HG03571 (cell line): ENCODE measurements around the gene LRG1.

ENCODE experiments used
- ATAC-seq: cut with Tn5 transposase; IDR thresholded peaks from one replicate; pipeline ENCODE4 v1.9.1; 2021; ENCODE audit not compliant: unreplicated experiment

LRG1 gene

DNA sequence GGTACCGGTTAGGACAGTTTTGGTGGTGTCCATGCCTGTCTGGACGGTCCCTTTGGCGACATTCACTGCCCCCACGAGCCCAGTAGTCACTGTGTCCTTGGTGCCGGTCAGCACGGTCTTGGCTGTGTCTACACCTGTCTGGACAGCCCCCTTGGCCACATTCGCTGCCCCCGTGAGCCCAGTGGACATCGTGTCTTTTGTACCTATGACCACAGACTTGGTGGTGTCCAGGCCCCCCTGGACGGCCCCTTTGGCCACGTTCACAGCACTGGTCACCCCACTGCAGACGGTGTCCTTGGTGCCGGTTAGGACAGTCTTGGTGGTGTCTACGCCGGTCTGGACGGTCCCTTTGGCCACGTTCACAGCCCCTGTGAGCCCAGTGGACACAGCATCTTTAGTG, 27.8 kb downstream of the LRG1 start:
- no peak for ATAC-seq

DNA sequence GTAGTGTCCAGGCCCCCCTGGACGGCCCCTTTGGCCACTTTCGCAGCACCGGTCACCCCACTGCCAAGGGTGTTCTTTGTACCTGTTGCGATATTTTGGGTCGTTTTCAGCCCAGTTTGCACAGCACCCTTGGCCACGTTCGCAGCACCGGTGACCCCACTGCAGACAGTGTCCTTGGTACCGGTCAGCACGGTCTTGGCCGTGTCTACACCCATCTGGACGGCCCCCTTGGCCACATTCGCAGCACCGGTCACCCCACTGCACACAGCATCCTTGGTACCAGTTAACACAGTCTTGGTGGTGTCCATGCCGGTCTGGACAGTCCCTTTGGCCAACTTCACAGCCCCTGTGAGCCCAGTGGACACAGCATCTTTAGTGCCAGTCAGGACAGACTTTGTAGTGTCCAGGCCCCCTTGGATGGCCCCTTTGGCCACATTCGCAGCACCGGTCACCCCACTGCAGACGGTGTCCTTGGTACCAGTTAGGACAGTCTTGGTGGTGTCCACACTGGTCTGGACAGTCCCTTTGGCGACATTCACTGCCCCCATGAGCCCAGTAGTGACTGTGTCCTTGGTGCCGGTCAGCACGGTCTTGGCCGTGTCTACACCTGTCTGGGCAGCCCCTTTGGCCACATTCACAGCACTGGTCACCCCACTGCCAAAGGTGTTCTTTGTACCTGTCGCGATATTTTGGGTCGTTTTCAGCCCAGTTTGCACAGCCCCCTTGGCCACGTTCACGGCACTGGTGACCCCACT, 28.4 kb downstream of the LRG1 start:
- ATAC-seq, result no peak

DNA sequence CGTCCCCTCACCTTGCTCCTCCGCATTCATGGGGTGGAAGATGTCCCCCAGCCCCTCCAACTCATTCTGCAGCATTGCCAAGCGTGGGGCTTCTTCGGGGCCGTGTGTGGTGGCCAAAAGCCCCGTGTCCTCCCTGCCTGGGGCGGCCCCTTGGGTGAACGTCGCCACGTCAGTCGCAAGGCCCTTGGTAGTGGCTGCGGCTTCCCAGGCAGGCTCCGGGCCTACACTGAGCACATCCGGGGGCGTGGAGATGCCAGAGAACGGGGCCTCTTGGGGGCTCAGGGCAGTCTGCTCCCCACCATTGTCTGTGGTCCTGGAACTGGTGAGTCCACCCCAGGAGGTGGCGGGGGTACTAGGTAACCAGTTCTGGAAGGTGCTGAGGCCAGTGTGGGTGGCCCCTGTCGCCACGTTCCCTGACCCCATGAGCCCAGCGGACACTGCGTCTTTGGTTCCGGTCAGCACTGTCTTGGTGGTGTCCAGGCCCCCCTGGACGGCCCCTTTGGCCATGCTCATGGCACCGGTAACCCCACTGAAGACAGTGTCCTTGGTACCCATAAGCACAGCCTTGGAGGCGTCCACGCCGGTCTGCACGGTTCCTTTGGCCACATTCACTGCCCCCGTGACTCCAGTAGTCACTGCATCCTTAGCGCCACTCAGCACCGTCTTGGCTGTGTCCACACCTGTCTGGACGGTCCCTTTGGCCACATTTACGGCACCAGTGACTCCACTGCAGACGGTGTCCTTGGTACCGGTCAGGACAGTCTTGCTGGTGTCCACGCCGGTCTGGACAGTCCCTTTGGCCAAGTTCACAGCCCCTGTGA, 29.2 kb downstream of the LRG1 start:
- no peak for ATAC-seq

DNA sequence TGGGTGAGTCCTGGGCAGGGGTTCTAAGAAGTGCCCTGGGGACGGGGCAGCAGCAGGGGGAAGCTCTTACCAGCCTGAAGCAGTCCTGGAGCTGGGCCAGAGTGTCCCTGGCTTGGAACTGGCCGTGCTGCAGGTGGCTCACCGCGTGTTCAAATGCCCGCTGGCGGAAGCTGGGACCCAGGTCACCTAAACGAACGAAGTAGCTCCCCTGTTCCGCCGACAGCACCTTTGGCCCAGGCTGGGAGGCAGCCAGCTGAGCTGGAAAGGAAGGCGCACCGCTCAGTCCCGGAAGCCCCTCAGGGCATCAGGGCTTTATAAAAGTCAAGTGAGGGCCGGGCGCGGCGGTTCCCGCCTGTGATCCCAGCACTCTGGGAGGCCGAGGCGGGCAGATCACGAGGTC, 31.1 kb downstream of the LRG1 start:
- no peak for ATAC-seq

DNA sequence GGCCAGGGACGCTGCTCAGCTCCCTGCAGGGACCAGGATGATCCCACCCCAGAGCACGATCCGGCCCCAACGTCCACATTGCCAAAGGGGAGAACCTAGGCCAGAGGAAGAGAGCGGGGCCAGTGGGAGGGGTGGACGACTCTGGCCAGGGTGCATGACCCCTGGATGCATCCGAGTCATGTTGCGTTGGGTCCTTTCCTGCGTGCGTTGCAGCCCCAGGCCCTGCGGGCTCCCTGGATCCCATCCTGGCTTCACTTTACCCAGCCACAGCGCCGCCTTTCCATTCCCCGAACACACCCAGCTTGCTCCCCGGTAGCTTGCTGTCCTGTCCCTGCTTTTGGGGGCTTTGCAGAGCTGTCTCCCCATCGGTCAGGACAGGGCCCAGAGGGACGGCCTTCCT, 32.0 kb downstream of the LRG1 start:
- ATAC-seq, result no peak

DNA sequence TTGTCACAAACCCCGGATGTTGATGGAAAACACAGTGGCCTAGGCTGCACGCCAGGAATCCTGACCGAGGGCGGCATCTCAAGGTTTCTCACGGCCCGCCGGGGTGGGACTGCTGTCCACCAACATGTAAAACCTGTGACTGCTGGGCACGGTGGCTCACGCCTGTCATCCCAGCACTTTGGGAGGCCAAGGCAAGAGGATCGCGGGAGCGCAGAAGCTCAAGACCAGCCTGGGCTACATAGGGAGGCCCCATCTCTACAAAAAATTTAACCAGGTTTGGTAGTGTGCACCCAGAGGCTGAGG, 32.7 kb downstream of the LRG1 start:
- no peak for ATAC-seq

DNA sequence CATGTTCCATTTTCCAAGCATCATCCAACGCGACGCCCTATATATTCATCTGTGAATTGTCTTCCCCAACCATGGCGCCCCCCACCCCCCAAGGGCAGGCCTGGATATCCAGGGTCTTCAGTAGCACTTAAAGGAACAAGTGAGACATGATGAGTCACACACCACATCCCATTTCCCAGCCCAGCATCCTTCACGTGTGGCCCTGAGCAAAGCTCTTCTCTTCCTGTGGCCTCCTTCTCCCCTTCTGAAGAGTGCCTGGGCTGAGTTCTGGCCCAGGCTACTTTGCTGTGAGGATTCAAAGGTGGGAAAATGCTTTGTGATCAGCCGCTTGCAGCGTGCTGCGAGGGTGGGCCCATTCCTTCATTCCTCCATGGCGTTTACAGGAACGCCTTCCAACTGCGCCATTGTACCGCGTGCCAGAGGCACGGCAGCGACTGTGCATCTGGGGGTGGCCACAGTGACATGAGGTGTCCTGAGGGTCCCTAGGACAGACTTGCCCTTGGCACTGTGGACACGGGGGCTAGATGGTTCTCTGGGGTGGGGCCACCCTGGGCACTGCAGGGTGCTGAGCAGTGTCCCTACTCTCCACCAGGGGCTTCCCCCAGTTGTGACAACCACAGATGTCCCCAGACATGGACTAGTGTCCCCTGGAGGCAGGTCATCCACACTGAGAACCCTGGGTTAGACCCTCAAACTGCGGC, 33.2 kb downstream of the LRG1 start:
- no peak for ATAC-seq

DNA sequence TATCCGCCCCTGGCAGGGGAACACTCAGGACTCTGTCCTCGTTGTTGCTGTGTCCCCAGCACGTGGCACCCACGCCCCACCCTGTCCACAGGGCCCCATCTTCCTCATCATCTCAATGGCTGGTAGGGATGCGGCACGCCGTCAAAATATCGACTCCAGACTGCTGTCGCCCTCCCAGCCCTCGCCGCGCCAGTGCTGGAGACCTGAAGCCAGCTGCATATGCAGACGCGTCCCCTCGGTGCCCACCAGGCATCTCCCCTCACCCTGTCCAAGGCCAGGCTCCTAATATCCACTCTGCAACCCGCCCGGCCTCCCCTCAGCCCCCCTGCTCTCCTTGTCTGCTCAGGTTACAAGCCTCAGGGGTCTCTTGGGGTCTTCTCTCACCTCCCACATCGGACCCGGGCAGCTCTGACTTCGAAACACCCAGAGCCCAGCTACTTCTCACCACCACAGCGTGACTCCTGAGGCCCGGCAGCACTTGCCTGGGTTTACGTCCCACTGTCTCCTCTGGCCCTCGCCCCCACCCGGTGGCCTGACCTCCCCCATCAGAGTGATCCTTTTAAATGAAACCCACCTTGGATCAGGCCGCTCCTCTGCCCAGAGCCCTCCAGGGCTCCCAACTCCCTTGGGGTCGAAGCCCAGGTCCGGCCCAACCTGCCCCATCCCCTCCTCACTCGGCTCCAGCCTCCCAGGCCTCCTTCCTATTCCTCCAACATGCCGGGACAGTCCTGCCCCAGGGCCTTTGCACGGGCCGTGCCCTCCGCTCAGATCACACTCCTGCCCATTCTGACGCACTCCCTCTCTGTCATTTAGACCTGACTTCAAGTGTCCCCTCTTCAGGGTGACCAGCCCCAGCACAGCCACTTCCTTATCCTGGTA, 34.0 kb downstream of the LRG1 start:
- no peak for ATAC-seq

DNA sequence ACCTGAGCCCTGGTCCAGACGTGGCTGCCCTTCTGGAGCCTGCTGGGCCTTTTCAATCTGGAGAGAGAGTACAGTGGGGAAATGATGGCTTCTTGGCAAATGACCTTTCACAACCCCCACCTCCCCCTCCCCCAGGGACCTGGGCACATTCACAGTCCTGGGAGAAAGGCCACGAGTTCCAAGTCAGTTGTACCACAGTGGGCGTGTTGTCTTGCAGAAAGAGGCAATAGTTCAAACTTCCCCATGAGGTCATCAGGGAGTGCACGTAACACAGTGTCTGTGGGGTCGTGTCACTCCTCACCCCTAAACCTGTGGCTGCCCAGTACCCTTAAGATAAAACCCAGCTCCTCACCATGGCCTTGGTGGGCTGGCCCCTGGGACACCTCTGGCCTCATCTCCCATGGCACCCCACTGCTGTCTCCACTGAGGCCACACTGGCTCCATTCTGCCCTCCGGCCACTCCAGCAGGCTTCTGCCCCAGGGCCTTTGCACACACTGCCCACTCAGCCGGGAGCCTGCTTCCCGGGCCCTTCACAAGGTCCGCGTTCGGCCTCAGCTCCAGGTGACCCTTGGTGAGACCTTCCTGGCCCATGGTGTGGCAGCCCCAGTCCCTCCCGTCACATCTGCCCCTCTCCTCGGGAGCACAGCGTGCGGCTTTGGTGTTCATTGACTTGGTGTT, 34.8 kb downstream of the LRG1 start:
- no peak for ATAC-seq

DNA sequence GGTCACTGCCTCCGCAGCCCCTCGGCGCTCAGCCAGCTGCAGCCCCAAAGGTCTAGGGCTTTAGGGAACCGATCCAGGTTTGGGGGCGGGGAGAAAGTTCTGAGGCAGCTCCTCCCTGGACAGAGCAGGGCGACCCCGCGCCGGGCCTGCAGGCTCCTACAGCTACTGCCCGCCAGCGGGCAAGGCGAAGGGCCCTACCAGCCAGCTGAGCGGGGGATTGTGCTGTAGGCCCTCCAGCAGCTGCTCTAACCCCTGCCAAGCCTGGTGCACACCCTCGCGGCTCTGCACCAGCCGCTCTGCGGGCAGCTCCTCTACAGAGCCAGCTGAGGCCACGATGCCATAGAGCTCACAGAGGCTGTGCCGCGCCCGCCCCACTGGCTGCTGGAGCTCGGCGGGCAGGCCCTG, 35.5 kb downstream of the LRG1 start:
- ATAC-seq, result no peak

DNA sequence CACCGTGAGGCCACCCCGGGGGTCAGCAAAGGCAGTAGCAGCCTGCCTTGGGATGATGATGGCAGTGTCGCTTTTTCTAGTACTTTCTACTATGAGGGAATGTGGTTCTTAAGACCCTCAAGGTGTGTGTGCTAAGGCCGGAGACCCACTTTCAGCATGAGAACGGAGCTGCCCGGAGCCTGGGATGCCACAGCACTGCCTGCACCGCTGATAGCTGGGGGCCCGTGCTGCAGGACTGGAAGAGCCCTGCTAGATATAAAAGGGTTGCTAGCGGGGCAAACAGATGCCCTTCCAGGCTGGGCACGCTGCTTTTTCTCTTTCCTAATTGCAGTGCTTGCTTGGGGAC, 36.0 kb downstream of the LRG1 start:
- ATAC-seq, result no peak

DNA sequence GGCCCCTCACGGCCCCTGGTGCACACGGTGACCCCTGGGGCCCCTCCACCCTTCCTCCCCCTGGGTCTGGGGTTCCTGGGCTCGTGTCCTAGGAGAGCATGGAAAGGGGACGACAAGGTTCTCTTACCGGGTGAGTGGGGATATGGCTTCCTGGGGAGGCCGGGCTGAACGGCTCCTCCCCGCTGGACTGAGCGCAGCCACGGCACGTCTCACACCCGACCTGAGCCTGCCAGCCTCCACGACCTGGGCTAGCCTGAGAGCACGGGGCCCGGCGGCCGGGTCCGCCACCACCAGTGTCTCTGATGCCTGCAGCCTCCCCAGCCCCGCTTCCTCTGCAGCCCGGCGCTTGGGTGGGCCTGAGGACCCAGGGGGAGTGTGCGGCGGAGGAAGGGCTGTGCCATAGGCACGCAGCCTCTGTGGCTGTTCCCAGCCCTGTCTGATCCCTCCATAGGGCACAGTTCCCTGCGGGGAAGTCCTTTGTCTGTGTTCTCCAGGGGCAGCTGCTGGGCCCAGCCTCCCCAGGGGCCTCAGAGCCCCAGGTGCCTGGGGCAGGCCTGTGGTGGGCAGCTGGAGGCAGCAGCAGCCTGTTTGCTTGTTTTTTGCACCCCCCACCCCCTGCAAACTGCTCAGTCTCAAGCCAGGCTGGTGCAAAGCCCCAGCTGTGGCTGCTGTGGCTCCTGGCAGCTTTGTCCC, 36.6 kb downstream of the LRG1 start:
- ATAC-seq, result no peak

DNA sequence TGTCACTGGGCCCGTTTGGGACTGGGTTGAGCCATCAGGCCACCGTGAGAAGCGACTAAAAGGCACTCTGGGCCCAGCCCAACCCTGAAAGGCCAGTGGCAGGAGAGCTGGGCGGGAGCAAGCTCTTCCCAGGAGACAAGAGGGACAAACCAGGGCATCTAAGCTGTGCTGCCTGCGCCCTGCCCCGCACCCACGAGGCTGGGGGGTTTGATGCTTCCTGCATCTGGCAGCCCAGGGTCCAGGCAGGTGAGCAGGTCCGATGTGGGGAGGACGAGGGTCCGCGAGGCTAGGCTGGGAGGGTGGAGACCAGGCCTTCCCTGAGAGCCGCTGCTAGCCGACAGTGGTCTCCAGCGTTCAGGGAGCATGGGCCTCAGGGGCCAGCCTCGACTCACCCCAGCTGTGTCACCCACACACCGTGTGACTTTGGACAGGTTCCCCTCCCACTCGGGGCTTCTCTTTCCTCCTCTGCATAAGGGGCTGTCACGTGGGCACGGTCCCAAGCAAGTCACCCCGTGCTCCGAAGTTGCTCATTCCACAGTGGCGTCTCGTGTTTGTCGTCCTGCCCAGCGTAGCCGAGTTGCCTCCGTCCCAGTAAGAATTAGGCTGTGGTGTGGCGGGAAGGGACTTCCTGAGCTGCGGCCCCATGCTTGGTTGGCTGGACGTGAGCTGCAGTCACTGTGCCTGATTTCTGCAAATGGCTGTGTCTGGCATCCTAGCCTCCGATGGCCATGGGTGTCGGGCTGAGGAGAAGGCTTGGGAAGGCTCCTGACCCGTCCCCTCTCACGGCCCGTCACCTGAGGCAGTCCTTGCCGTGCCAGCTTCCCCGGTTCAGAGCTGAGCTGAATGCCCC, 37.3 kb downstream of the LRG1 start:
- ATAC-seq, result no peak

DNA sequence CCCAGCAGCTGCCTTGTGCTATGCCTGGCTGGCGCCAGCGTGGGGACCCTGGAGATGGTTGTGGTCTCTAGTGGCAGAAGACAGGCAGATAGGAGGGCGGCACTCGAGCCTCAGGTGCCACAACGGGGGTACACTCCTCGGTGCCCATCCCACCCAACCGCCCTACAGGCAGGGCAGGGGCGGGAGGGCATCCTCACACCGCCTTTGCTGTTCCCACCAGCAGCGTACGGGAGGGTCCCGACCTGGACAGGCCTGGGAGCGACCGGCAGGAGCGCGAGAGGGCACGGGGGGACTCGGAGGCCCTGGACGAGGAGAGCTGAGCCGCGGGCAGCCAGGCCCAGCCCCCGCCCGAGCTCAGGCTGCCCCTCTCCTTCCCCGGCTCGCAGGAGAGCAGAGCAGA, 38.1 kb downstream of the LRG1 start:
- ATAC-seq, result no peak

DNA sequence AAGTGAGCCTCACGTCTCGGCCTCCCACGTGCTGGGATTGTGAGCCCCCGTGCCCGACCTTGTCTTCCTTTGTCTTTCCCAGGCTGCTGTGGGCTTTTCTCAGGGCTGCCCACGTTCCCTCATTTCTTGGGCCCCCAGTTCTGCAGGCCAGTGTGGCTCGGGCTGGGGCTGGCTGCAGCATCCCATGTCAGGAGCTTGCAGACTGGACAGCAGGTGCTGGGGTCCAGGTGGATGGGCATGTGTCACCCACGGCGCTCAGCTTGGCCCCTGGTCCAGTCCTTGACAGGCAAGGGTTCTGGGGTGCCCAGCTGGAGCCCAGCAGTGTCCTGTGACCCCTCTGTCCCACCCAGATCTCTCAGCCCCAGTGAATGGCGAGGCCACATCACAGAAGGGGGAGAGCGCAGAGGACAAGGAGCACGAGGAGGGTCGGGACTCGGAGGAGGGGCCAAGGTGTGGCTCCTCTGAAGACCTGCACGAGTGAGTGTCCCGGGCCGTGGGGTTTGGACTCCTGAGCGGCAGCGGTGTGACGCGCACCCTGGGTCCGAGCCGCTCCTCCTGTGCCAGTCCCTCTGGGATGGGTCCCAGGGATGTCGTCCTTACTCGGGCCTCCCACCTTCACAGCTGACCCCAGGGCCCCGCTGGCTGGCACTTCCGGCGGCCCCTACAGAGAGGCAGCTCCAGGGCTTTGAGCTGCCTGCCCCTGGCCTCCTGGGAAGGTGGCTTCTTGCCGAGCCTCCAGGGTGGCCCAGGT, 38.8 kb downstream of the LRG1 start:
- no peak for ATAC-seq

DNA sequence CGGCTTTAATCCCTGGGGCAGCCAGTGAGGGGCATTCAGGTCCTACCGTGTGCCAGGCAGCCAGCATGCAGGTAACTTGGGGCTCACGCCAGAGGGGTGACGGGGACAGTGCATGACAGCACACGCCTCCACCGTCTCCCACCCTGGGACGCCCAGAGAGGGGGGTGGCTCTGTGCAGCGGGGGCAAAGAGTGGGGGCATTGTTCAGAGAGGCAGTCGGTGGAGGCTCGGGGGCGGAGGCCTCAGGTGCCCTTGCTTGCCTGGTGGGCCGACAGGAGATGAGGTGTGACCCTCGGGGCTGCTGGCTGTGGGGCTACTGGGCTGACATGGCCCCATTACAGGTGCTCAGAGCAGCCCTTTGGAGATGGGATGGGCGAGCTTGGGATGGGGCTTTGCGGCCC, 40.0 kb downstream of the LRG1 start:
- ATAC-seq, result no peak

DNA sequence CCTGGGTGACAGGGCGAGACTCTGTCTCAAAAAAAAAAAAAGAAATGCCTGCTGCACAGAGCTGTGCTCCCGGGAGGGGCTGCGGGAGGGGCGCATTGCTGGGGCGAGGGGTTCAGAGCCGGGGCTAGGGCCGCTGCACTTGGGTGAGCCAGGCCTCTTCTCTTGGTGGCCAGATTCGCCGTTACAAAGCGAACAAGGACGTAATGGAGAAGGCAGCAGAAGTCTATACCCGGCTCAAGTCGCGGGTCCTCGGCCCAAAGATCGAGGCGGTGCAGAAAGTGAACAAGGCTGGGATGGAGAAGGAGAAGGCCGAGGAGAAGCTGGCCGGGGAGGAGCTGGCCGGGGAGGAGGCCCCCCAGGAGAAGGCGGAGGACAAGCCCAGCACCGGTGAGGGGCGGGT, 40.5 kb downstream of the LRG1 start:
- ATAC-seq, result no peak

DNA sequence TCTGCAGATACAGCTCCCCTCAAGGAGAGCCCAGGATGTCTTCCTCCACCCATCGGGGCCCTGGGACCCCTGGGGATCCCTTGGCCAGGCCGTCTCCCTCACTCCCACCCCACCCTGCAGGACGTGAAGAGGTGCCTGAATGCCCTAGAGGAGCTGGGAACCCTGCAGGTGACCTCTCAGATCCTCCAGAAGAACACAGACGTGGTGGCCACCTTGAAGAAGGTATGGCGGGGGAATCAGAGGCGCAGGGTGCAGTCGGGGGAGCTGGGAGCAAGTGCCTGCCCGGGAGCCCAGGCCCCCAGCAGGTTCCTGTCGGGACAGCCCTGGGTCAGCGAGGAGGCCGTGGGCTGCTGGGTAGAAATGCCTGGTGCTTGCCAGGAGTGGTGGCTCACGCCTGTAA, 41.1 kb downstream of the LRG1 start:
- no peak for ATAC-seq
